K562 treated with DMSO at 1 percent for 48 hours (cell line): ENCODE data around the gene RAG1. TPM values are rescaled to one million over a fixed set of nuclear protein-coding genes. Genes with fewer than 3 reads are reported as not detected.

Source experiments
- total RNA-seq: library from RNA; unstranded; fragments of 300-600 nt; gene quantifications from 2 replicates; pipeline ENCODE4 v1.2.3, GENCODE V29; 2022; ENCODE audit warnings: low replicate concordance; ENCODE audit errors: extremely low read depth

The RAG1 gene
- not detected in 2 replicates for total RNA-seq

GRCh38 chr11:36567694-36568093, at the start of gene RAG1:
Gene RAG1, plus strand, starts transcription at chr11:36568007. Its CDS starts 5,298 bp downstream, at chr11:36573305.

DNA sequence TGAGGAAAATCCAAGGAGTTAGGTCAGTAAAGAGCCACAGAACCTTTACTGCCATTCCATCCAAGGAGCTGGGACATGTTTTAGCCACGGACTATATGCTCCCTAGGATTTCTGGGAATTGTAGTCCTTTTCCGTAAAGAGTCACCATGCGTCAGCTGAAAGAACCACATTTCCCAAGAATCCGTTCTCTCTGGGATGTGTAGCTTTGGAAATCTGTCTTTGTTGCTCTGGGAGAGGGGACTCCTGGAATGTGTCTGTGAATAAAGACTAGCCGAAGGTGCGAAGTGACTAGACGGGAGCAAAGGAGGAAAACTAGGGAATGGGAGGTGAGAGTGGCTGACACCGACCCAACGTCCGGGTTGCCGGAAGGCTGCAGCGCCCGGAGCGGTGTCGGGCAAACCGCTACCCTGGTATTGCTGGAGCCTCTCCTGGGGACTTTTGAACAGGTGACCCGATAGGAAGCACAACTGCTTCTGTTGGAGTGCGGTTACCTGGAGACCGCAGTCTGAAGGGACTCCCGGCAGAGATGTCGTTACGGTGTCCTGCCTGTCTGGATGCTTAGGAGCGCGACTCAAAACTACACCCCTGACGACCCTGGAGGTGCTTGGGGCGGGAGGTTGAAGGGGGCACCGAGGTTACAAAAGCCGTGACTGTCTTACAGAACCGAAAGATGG, 26.6 kb downstream of the RAG1 start, which contains the start of gene IFTAP:
IFTAP (plus strand) TSS at position 187 of the 674 bp plus-strand sequence. CDS start 15,602 bp downstream, outside the sequence.

GRCh38 chr11:36598051-36598450, 30.2 kb downstream of the RAG1 start, which contains the start of gene RAG2:
Gene RAG2, minus strand, starts transcription at chr11:36598236. Its CDS starts 4,068 bp downstream, at chr11:36594168.

Other genes starting within 250 kb of the RAG1 start
- gene TRAF6, start 57.7 kb upstream of the RAG1 start, total RNA-seq = not detected in 2 replicates
- not detected in 2 replicates for gene IFTAP, start 26.5 kb downstream of the RAG1 start, total RNA-seq
- not detected in 2 replicates for gene RAG2, start 30.2 kb downstream of the RAG1 start, total RNA-seq